ENCODE data around the gene PDLIM7. TPM values are rescaled to one million over a fixed set of nuclear protein-coding genes. Genes with fewer than 3 reads are reported as not detected.

PDLIM7 gene
- 116 and 132 TPM in 2 replicates for total RNA-seq (2021)
- Bru-seq, nascent RNA, result percentile 65 among the genes with signal in this experiment
- percentile 67 among the genes with signal in this experiment for BruChase-seq, experiment 1, labeled RNA remaining after a 2-hour chase
- BruChase-seq, experiment 2, labeled RNA remaining after a 6-hour chase, result percentile 79 among the genes with signal in this experiment
- long read RNA-seq, transcript PDLIM7-212 (3 exons, 556 nt), result minor isoform, 5 of 335 reads
- long read RNA-seq, transcript PDLIM7-201 (8 exons, 977 nt), result minor isoform, 38 of 335 reads
- long read RNA-seq, transcript PDLIM7-202 (13 exons, 1,689 nt), result major isoform, 211 of 335 reads
- long read RNA-seq, partial matches to known transcripts, result 34 of 335 reads
- long read RNA-seq, other reads (novel, unspliced or antisense), result 45 of 335 reads

- ChIA-PET CTCF (interaction anchor here (0.6 kb wide), 2 partner anchors 19 to 548 kb away, joined by 3 read pairs; partner anchors contain the start of gene DDX41), POLR2A (ENCODE audit: low non-redundant PET) (interaction anchor here (0.6 to 0.7 kb wide), 2 partner anchors 49 to 453 kb away, joined by 4 to 11 read pairs; no protein-coding TSS in a partner anchor)
- BruUV-seq (replicated peaks), result no TSS peak
- Histone ChIP-seq H3K27me3 (replicated peaks; ENCODE audit: insufficient read depth, low read depth, low read length, poor library complexity) (no peaks in the 10 kb centered on the region), H3K27ac (ENCODE audit: low read depth, low read length, poor library complexity, severe bottlenecking) (peak within 1 kb of the TSS; percentile 93), H3K4me1 (ENCODE audit: insufficient read depth, low read length, poor library complexity, severe bottlenecking) (peaks cover 36% of the 10 kb centered on the region), H3K4me3 (ENCODE audit: low read depth, low read length, poor library complexity, severe bottlenecking) (peak within 1 kb of the TSS; percentile 81), H3K36me3 (ENCODE audit: insufficient read depth, low read length, poor library complexity, severe bottlenecking) (peaks cover 1% of the 10 kb centered on the region), H3K9me3 (ENCODE audit: low read depth, low read length, poor library complexity, severe bottlenecking) (no peaks in the 10 kb centered on the region)
- TF ChIP-seq CTCF (conservative IDR thresholded peaks at IDR 0.05; ENCODE audit: low read depth, low read length) (no peak), EZH2 (IDR thresholded peaks at IDR 0.05; ENCODE audit: borderline replicate concordance, low read depth, low read length, poor library complexity, severe bottlenecking) (no peak)
- intact Hi-C loops (cut with micrococcal nuclease; ENCODE audit: unreplicated experiment), result loop anchor here (2.0 kb wide), 1 partner anchor 187 kb away; the partner anchor contains the start of gene MXD3
- DNase-seq (ENCODE audit: low spot score), result peak; percentile 94
These were observed at the start of gene PDLIM7 for GRCh38 chr5:177497292-177498012. Gene PDLIM7, minus strand, starts transcription at chr5:177497604. Its CDS starts 1,092 bp downstream, at chr5:177496512.

- ChIA-PET POLR2A (ENCODE audit: low non-redundant PET) (interaction anchor here (0.6 kb wide), 2 partner anchors 49 to 174 kb away, joined by 3 to 11 read pairs; partner anchors contain the start of gene PDLIM7), CTCF (no interaction called here)
- intact Hi-C loops (cut with micrococcal nuclease; ENCODE audit: unreplicated experiment), result no loop called here
- Histone ChIP-seq H3K27ac (ENCODE audit: low read depth, low read length, poor library complexity, severe bottlenecking) (peak overlapping the region; percentile 75), H3K9me3 (ENCODE audit: low read depth, low read length, poor library complexity, severe bottlenecking) (no peaks in the 10 kb centered on the region), H3K27me3 (replicated peaks; ENCODE audit: insufficient read depth, low read depth, low read length, poor library complexity) (no peaks in the 10 kb centered on the region), H3K36me3 (ENCODE audit: insufficient read depth, low read length, poor library complexity, severe bottlenecking) (peaks cover 13% of the 10 kb centered on the region), H3K4me1 (ENCODE audit: insufficient read depth, low read length, poor library complexity, severe bottlenecking) (peaks cover 20% of the 10 kb centered on the region), H3K4me3 (ENCODE audit: low read depth, low read length, poor library complexity, severe bottlenecking) (no peak overlapping the region)
- DNase-seq (ENCODE audit: low spot score), result peak; percentile 79
- no TSS peak for BruUV-seq (replicated peaks)
- TF ChIP-seq CTCF (conservative IDR thresholded peaks at IDR 0.05; ENCODE audit: low read depth, low read length) (no peak), EZH2 (IDR thresholded peaks at IDR 0.05; ENCODE audit: borderline replicate concordance, low read depth, low read length, poor library complexity, severe bottlenecking) (no peak)
These were observed 48.9 kb upstream of the PDLIM7 start for GRCh38 chr5:177546258-177546741.

GRCh38 chr5:177545487-177546257, 48.3 kb upstream of the PDLIM7 start:
- Histone ChIP-seq H3K9me3 (ENCODE audit: low read depth, low read length, poor library complexity, severe bottlenecking) (no peaks in the 10 kb centered on the region), H3K36me3 (ENCODE audit: insufficient read depth, low read length, poor library complexity, severe bottlenecking) (peaks cover 8% of the 10 kb centered on the region), H3K27me3 (replicated peaks; ENCODE audit: insufficient read depth, low read depth, low read length, poor library complexity) (no peaks in the 10 kb centered on the region), H3K27ac (ENCODE audit: low read depth, low read length, poor library complexity, severe bottlenecking) (peak overlapping the region; percentile 75), H3K4me3 (ENCODE audit: low read depth, low read length, poor library complexity, severe bottlenecking) (no peak overlapping the region), H3K4me1 (ENCODE audit: insufficient read depth, low read length, poor library complexity, severe bottlenecking) (peaks cover 20% of the 10 kb centered on the region)
- TF ChIP-seq EZH2 (IDR thresholded peaks at IDR 0.05; ENCODE audit: borderline replicate concordance, low read depth, low read length, poor library complexity, severe bottlenecking), result no peak
- TF ChIP-seq CTCF (conservative IDR thresholded peaks at IDR 0.05; ENCODE audit: low read depth, low read length), result no peak
- DNase-seq (ENCODE audit: low spot score), result peak; percentile 26
- ChIA-PET POLR2A (ENCODE audit: low non-redundant PET) (interaction anchor here (0.6 kb wide), 3 partner anchors 33 to 141 kb away, joined by 3 to 10 read pairs (median 4); no protein-coding TSS in a partner anchor), CTCF (no interaction called here)
- intact Hi-C loops (cut with micrococcal nuclease; ENCODE audit: unreplicated experiment), result no loop called here
- BruUV-seq (replicated peaks), result no TSS peak
